RWPE2 (cell line): ENCODE results near the gene TCL1A.

Experiments used
- ATAC-seq: fragments of 200-7000 bp; cut with Tn5 transposase; 3 replicates; pipeline ENCODE4 v1.9.1; 2021; ENCODE audit warnings: low read depth
- DNase-seq: peaks from one replicate; pipeline ENCODE4 v3.0.0-alpha.2; 2020; ENCODE audit warnings: low spot score
- H3K27ac ChIP-seq: fragments of 450-650 bp; 2 replicates; pipeline ENCODE4 v1.5.1; 2017; ENCODE audit warnings: mild to moderate bottlenecking; ENCODE audit not compliant: poor library complexity, severe bottlenecking
- H3K27me3 ChIP-seq: fragments of 250-450 bp; sonication (Bioruptor Pico); 2 replicates; pipeline ENCODE4 v1.5.1; 2021; ENCODE audit warnings: mild to moderate bottlenecking, moderate library complexity; ENCODE audit not compliant: insufficient read depth, poor library complexity, severe bottlenecking
- H3K36me3 ChIP-seq: fragments of 250-450 bp; sonication (Bioruptor Pico); 2 replicates; pipeline ENCODE4 v1.5.1; 2020; ENCODE audit warnings: low read depth, mild to moderate bottlenecking, moderate library complexity
- H3K4me1 ChIP-seq: fragments of 250-450 bp; sonication (Bioruptor Pico); 2 replicates; pipeline ENCODE4 v1.5.1; 2021; ENCODE audit warnings: mild to moderate bottlenecking, moderate library complexity; ENCODE audit not compliant: insufficient read depth, poor library complexity, severe bottlenecking
- H3K4me3 ChIP-seq: fragments of 250-450 bp; sonication (Bioruptor Pico); 2 replicates; pipeline ENCODE4 v1.5.1; 2021; ENCODE audit warnings: mild to moderate bottlenecking, moderate library complexity; ENCODE audit not compliant: severe bottlenecking
- H3K9me3 ChIP-seq: fragments of 250-450 bp; sonication (Bioruptor Pico); 2 replicates; pipeline ENCODE4 v1.5.1; 2021; ENCODE audit warnings: mild to moderate bottlenecking, moderate library complexity; ENCODE audit not compliant: severe bottlenecking
- TF ChIP-seq, protein P1 (sequence below): fragments of 450-650 bp; IDR thresholded peaks from one replicate; pipeline ENCODE4 v1.5.1; 2017; ENCODE audit warnings: mild to moderate bottlenecking, moderate library complexity; ENCODE audit not compliant: poor library complexity, severe bottlenecking

The TCL1A gene

GRCh38 chr14:95664546-95664945, 49.4 kb downstream of the TCL1A start:
- Histone ChIP-seq H3K27ac (no peak overlapping the region), H3K36me3 (no peaks in the 10 kb centered on the region), H3K4me1 (no peaks in the 10 kb centered on the region), H3K4me3 (no peak overlapping the region), H3K27me3 (peaks cover 17% of the 10 kb centered on the region), H3K9me3 (no peaks in the 10 kb centered on the region)
- ATAC-seq (no peak), DNase-seq (no peak)
- TF ChIP-seq, protein P1, sequence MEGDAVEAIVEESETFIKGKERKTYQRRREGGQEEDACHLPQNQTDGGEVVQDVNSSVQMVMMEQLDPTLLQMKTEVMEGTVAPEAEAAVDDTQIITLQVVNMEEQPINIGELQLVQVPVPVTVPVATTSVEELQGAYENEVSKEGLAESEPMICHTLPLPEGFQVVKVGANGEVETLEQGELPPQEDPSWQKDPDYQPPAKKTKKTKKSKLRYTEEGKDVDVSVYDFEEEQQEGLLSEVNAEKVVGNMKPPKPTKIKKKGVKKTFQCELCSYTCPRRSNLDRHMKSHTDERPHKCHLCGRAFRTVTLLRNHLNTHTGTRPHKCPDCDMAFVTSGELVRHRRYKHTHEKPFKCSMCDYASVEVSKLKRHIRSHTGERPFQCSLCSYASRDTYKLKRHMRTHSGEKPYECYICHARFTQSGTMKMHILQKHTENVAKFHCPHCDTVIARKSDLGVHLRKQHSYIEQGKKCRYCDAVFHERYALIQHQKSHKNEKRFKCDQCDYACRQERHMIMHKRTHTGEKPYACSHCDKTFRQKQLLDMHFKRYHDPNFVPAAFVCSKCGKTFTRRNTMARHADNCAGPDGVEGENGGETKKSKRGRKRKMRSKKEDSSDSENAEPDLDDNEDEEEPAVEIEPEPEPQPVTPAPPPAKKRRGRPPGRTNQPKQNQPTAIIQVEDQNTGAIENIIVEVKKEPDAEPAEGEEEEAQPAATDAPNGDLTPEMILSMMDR: no peak

GRCh38 chr14:95664066-95664465, 49.9 kb downstream of the TCL1A start:
- TF ChIP-seq, protein P1: no peak
- no peaks in the 10 kb centered on the region for H3K9me3 ChIP-seq
- DNase-seq (no peak), ATAC-seq (no peak)
- no peak overlapping the region for H3K27ac ChIP-seq
- peaks cover 17% of the 10 kb centered on the region for H3K27me3 ChIP-seq
- no peak overlapping the region for H3K4me3 ChIP-seq
- no peaks in the 10 kb centered on the region for H3K4me1 ChIP-seq
- H3K36me3 ChIP-seq: no peaks in the 10 kb centered on the region

DNA sequence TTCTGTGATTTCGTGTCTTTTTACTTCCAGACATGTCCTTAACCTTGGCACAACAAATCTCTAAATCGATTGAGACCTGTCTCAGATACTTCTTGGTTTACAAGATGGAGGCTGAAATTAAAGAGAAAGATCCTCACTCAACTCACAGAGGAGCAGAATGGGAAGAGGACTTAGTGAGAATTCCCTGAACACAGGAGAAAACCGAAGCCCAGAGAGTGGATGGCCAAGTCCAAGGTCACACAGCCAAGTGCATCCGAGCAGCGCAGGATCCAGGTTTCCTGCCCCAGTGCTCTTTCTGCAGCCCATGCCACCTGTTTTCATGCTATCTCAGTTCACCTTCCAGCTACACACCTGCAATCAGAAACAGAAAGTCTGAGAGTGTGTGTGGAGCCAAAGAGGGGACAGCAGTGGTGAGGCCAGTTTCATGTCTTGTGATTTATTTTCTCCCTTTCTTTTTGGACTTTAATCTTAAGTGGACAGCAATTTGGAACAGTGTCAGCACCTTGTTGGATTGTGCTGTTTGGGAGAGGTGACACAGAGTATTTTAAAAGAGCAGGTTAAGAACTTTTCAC, 50.6 kb downstream of the TCL1A start:
- Histone ChIP-seq H3K27me3 (peaks cover 17% of the 10 kb centered on the region), H3K27ac (no peak overlapping the region), H3K4me1 (no peaks in the 10 kb centered on the region), H3K4me3 (no peak overlapping the region), H3K36me3 (no peaks in the 10 kb centered on the region), H3K9me3 (no peaks in the 10 kb centered on the region)
- TF ChIP-seq, protein P1: no peak
- ATAC-seq (no peak), DNase-seq (no peak)

DNA sequence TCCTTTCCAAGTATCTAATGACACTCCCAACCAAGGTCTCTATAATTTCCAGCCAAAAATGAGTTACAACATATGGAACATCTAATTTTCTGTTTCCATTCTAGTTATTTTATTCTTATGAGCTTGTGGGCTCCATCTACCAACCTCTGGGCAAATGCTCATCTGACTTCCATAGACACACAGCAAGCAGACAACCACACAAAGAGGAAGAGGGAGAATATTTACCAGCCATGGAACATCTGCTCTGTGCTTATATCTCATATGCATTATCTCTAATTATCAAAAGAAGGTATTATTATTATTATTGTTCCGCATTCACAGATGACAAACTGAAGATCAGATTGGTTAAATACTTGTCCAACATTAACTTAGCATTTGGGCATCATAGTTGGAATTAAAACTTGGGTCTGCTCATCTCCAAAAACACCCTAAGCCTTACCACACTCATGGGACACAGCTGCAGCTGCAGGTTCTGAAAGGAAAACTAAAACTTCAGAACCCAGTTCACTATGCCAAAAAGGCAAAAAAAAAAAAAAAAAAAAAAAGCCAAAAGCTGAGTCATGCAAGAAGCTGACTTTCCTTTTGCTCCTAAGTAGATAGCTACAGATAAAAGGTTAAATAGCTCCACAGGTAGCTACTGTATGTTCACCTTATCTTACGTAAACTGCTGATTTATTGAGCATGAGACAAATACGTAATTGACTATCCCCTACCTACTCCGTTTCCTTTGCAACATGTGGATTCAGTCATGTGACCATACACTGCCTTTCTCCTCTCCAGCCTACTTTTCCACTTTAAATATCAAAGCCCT, 51.3 kb downstream of the TCL1A start:
- ATAC-seq (no peak), DNase-seq (no peak)
- Histone ChIP-seq H3K4me1 (no peaks in the 10 kb centered on the region), H3K36me3 (no peaks in the 10 kb centered on the region), H3K27ac (no peak overlapping the region), H3K9me3 (no peaks in the 10 kb centered on the region), H3K4me3 (no peak overlapping the region), H3K27me3 (peaks cover 17% of the 10 kb centered on the region)
- TF ChIP-seq, protein P1: no peak
